Heart right ventricle (tissue), 16 donors: ENCODE data around the gene MAML2. TPM values are rescaled to one million over a fixed set of nuclear protein-coding genes. Genes with fewer than 3 reads are reported as not detected.

Source experiments
- ATAC-seq, 8 donors: fragments of 200-7000 bp; cut with Tn5 transposase; one replicate each; pipeline ENCODE4 v1.9.1; 2020; ENCODE audit warnings: mild to moderate bottlenecking in 8 of 8, moderate library complexity in 8 of 8, moderate number of reproducible peaks in 1 of 8
- DNase-seq, 2 donors: peaks; one replicate each; pipeline ENCODE4 v3.0.0-alpha.2; 2020
- H3K27ac ChIP-seq, 10 donors: fragments of 200-600 bp; sonication (generic) in 2 of 10; one replicate each; pipeline versions ENCODE4 v1.5.0 to v1.8.0; 2020 to 2022; ENCODE audit warnings: mild to moderate bottlenecking in 3 of 10
- H3K27me3 ChIP-seq, 7 donors: fragments of 200-600 bp; one replicate each; pipeline ENCODE4 v1.8.0; 2021 to 2022; ENCODE audit warnings: mild to moderate bottlenecking in 2 of 7
- H3K36me3 ChIP-seq, 9 donors: fragments of 200-600 bp; sonication (generic) in 1 of 9; one replicate each; pipeline versions ENCODE4 v1.5.0 to v1.8.0; 2020 to 2022; ENCODE audit warnings: mild to moderate bottlenecking in 2 of 9
- H3K4me1 ChIP-seq, 9 donors: fragments of 200-600 bp; sonication (generic) in 1 of 9; one replicate each; pipeline versions ENCODE4 v1.5.0 to v1.8.0; 2020 to 2022; ENCODE audit warnings: mild to moderate bottlenecking in 4 of 9
- H3K4me3 ChIP-seq, 10 donors: fragments of 200-600 bp; sonication (generic) in 2 of 10; one replicate each; pipeline versions ENCODE4 v1.5.0 to v1.8.0; 2020 to 2022; ENCODE audit warnings: mild to moderate bottlenecking in 7 of 10, moderate library complexity in 2 of 10
- H3K9me3 ChIP-seq, 11 donors: fragments of 200-600 bp in 10 of 11; sonication (generic) in 2 of 11; one replicate each; pipeline versions ENCODE4 v1.5.0 to v1.8.0; 2013 to 2022; ENCODE audit warnings: mild to moderate bottlenecking in 2 of 11, control low read depth in 1 of 11, moderate library complexity in 1 of 11
- CTCF ChIP-seq, 9 donors: fragments of 200-600 bp; sonication (generic) in 2 of 9; IDR thresholded peaks; one replicate each; pipeline versions ENCODE4 v1.5.0 to v1.8.0; 2021 to 2022; ENCODE audit warnings: antibody characterized with exemption in 9 of 9, mild to moderate bottlenecking in 5 of 9, moderate library complexity in 1 of 9
- WGBS, 2 donors: extraction: QIAGEN DNeasy Blood & Tissue Kit; methylation state at CpG; one replicate each; pipeline ENCODE4 v1.1.7; 2013; ENCODE audit warnings: inconsistent platforms in 1 of 2; 5-methylcytosine and 5-hydroxymethylcytosine counted together
- intact Hi-C, 10 donors: fragments of 100-400 bp; cut with DNase I; formaldehyde crosslinking; loops; one replicate each; pipeline versions ENCODE4 v1.11.1 to v1.14.2; 2022
- polyA plus RNA-seq, 2 donors: library from polyadenylated mRNA; stranded (reverse); fragments of 200-250 nt; gene quantifications; one replicate each; pipeline ENCODE4 v1.2.3, GENCODE V29; 2013
- total RNA-seq, 10 donors: library from RNA; stranded (reverse); fragmentation: NEBNext Ultra II Directional in 3 of 10; extraction: Animal tissue kit (Norgen Biotek cat#: 25700) in 3 of 10; gene quantifications; one replicate each; pipeline versions ENCODE4 v1.2.1 to v1.2.4, GENCODE V29; 2021 to 2023
- donor health status: Arrhythmogenic right ventricular cardiomyopathy.
- donor health status: ischemic (EF 13 %, LVEDD 7.1; RV severe dilation, severe dysfunction).
- donor health status: healthy with polysubstance abuse.
- donor health status: DM: no; HTN: yes; CAD: no.
- donor health status: DM: no; HTN: no; CAD: no.
- donor health status: ischemic (EF 25% LVEDD 6.9; RV normal size, moderate dysfunction).
- donor health status: ischemic (EF 25% LVEDD 5.7; RV mildly dilated, moderate dysfunction).
- donor health status: healthy.
- donor health status: DM: yes; HTN: yes; CAD: no.
- donor health status: Ischemic cardiomyopathy.
- donor health status: ischemic (EF 35%, LVEDD 5.7; RV mildly dilated, moderate dysfunction).
- donor health status: nonischemic (EF 11% LVEDD 7.7; RV severe dilation, severe dysfunction).
- donor health status: DM: yes; HTN: yes; CAD: no.
- donor health status: PGD.
- donor health status: ischemic (EF 29% LVEDD 5.4; RV normal size, mild dysfunction).
- donor health status: nonischemic (EF 23%, LVEDD 6.1; RV moderate dilation, normal function).

MAML2 gene
- total and polyA plus RNA-seq, 12 donors: 1.3 to 6.1 (median 4.1) TPM

GRCh38 chr11:96257972-96258934 lies 84.7 kb downstream of the MAML2 start:
- Histone ChIP-seq H3K4me1 (peaks cover 22 to 81% (median 68%) of the 10 kb centered on the region in 9 donors), H3K27ac (peak overlapping the region; percentile 38 to 84 (median 59)), H3K9me3 (no peaks in the 10 kb centered on the region), H3K4me3 (no peak overlapping the region), H3K36me3 (no peaks in the 10 kb centered on the region), H3K27me3 (no peaks in the 10 kb centered on the region)
- TF ChIP-seq CTCF (IDR thresholded peaks at IDR 0.05): no peak
- 54 to 58% methylated on average over 4 of the region's 4 CpGs for WGBS, 2 donors
- DNase-seq: no peak
- intact Hi-C loops: loop anchor here in 4 of 10 donors (5.0 to 10.0 kb wide), 6 partner anchors 41 to 201 kb away; partner anchors contain the start of gene MAML2 (in 1 of the 4)
- ATAC-seq: peak in 6 of 8 donors; percentile 23 to 52 (median 46)

GRCh38 chr11:96257036-96257435 lies 86.0 kb downstream of the MAML2 start:
- Histone ChIP-seq H3K4me3 (no peak overlapping the region), H3K36me3 (no peaks in the 10 kb centered on the region), H3K27me3 (no peaks in the 10 kb centered on the region), H3K27ac (peak overlapping the region in 3 of 10 donors; percentile 74 to 84 (median 80)), H3K9me3 (no peaks in the 10 kb centered on the region), H3K4me1 (peaks cover 22 to 82% (median 72%) of the 10 kb centered on the region in 9 donors)
- intact Hi-C loops: loop anchor here in 4 of 10 donors (5.0 to 10.0 kb wide), 6 partner anchors 40 to 200 kb away; partner anchors contain the start of gene MAML2 (in 1 of the 4)
- ATAC-seq (no peak), DNase-seq (no peak)
- TF ChIP-seq CTCF (IDR thresholded peaks at IDR 0.05): no peak

GRCh38 chr11:96256215-96257011 lies 86.6 kb downstream of the MAML2 start:
- Histone ChIP-seq H3K27me3 (no peaks in the 10 kb centered on the region), H3K27ac (peak overlapping the region in 4 of 10 donors; percentile 2 to 84 (median 77)), H3K36me3 (no peaks in the 10 kb centered on the region), H3K4me3 (no peak overlapping the region), H3K9me3 (no peaks in the 10 kb centered on the region), H3K4me1 (peaks cover 22 to 82% (median 72%) of the 10 kb centered on the region in 9 donors)
- no peak for TF ChIP-seq CTCF (IDR thresholded peaks at IDR 0.05)
- intact Hi-C loops: loop anchor here in 4 of 10 donors (5.0 to 10.0 kb wide), 6 partner anchors 39 to 199 kb away; partner anchors contain the start of gene MAML2 (in 1 of the 4)
- WGBS, 2 donors: 56 to 66% methylated on average over 8 of the region's 8 CpGs
- ATAC-seq (no peak), DNase-seq (no peak)

- Histone ChIP-seq H3K27ac (peak overlapping the region in 7 of 10 donors; percentile 32 to 79 (median 65)), H3K36me3 (no peaks in the 10 kb centered on the region), H3K9me3 (no peaks in the 10 kb centered on the region), H3K4me1 (peaks cover 22 to 73% (median 66%) of the 10 kb centered on the region in 9 donors), H3K27me3 (no peaks in the 10 kb centered on the region), H3K4me3 (peak overlapping the region in 3 of 10 donors; percentile 5 to 22 (median 17))
- intact Hi-C loops: loop anchor here in 4 of 10 donors (5.0 to 10.0 kb wide), 6 partner anchors 38 to 198 kb away; partner anchors contain the start of gene MAML2 (in 1 of the 4)
- TF ChIP-seq CTCF (IDR thresholded peaks at IDR 0.05): no peak
- WGBS, 2 donors: 89% methylated on average over 8 of the region's 8 CpGs
- ATAC-seq (no peak), DNase-seq (no peak)
Measured at GRCh38 chr11:96254854-96255253, 88.1 kb downstream of the MAML2 start.
